ENCODE data around the gene ALPG.

DNA sequence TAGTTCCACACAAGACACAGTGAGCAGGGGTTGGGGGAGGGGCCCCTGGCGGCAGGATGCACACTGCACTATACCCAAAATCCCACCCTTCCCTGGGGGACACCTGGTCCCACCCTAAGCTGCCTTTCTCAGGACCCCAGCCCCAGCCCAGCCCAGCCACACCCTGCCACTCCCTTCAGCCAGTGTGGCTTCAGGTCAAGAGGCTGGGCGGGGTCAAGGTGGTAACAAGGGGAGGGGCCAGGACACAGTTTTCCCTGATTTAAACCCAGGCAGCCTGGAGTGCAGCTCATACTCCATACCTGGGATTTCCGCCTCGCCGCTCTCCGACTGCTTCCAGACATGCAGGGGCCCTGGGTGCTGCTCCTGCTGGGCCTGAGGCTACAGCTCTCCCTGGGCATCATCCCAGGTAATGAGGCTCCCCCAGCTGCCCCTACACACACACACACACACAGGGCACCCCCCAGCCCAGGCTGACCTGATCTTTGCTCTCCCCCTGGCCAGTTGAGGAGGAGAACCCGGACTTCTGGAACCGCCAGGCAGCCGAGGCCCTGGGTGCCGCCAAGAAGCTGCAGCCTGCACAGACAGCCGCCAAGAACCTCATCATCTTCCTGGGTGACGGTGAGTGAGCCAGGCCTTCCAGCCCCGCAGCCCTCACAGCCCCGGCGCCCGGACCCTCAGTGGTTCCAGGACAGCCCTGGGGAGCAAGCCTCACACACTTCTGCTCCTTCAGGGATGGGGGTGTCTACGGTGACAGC is at the start of gene ALPG:
- TF ChIP-seq CTCF (optimal IDR thresholded peaks at IDR 0.05 in 1 of 3, IDR thresholded peaks at IDR 0.05 in 1 of 3, conservative IDR thresholded peaks at IDR 0.05 in 1 of 3; ENCODE audit: extremely low read depth in 1 of 3, insufficient read depth in 2 of 3, low read length in 3 of 3), result no peak
- TF ChIP-seq EZH2 (IDR thresholded peaks at IDR 0.05; ENCODE audit: low read length), result no peak
